Endodermal cell (in vitro differentiated cells): ENCODE results near the gene PPM1D. TPM values are rescaled to one million over a fixed set of nuclear protein-coding genes. Genes with fewer than 3 reads are reported as not detected.

Experiments
- DNase-seq: peaks from one replicate; pipeline ENCODE4 v3.0.0-alpha.2; 2017
- H3K27ac ChIP-seq: 2 replicates; pipeline ENCODE4 v1.5.1; 2013; ENCODE audit warnings: mild to moderate bottlenecking, low read depth, low read length, moderate library complexity
- H3K27me3 ChIP-seq: 2 replicates; pipeline ENCODE4 v1.6.1; 2013; ENCODE audit warnings: mild to moderate bottlenecking, low read length, moderate library complexity; ENCODE audit not compliant: insufficient read depth, control insufficient read depth, poor library complexity, severe bottlenecking
- H3K36me3 ChIP-seq: 2 replicates; pipeline ENCODE4 v1.7.0; 2013; ENCODE audit warnings: mild to moderate bottlenecking, low read length, moderate library complexity; ENCODE audit not compliant: control insufficient read depth, insufficient read depth
- H3K4me1 ChIP-seq: one replicate; pipeline ENCODE4 v1.7.0; 2013; ENCODE audit warnings: low read length; ENCODE audit not compliant: control insufficient read depth, insufficient read depth
- H3K4me3 ChIP-seq: 2 replicates; pipeline ENCODE4 v1.5.1; 2013; ENCODE audit warnings: mild to moderate bottlenecking, low read length, moderate library complexity
- H3K9ac ChIP-seq: 2 replicates; pipeline ENCODE4 v1.6.1; 2013; ENCODE audit warnings: mild to moderate bottlenecking, low read length, moderate library complexity; ENCODE audit not compliant: poor library complexity, severe bottlenecking; ENCODE audit errors: extremely low read depth
- H3K9me3 ChIP-seq: 2 replicates; pipeline ENCODE4 v1.6.1; 2013; ENCODE audit warnings: mild to moderate bottlenecking, low read length, moderate library complexity; ENCODE audit not compliant: control insufficient read depth
- H3K27ac Mint-ChIP-seq: 2 replicates; pipeline ENCODE4 v1.8.0; 2020; ENCODE audit warnings: mixed read lengths
- H3K27me3 Mint-ChIP-seq: 2 replicates; pipeline ENCODE4 v1.8.0; 2021; ENCODE audit warnings: mild to moderate bottlenecking, mixed read lengths; ENCODE audit not compliant: insufficient read depth
- H3K36me3 Mint-ChIP-seq: 2 replicates; pipeline ENCODE4 v1.8.0; 2020; ENCODE audit warnings: low read depth, mixed read lengths
- H3K4me1 Mint-ChIP-seq: 2 replicates; pipeline ENCODE4 v1.8.0; 2020; ENCODE audit warnings: mixed read lengths
- H3K4me3 Mint-ChIP-seq: 2 replicates; pipeline ENCODE4 v1.8.0; 2020; ENCODE audit warnings: mild to moderate bottlenecking, moderate library complexity, mixed read lengths
- H3K9me3 Mint-ChIP-seq: 2 replicates; pipeline ENCODE4 v1.8.0; 2020; ENCODE audit warnings: mild to moderate bottlenecking, mixed read lengths
- WGBS, 2 experiments: methylation state at CpG; one replicate each; pipeline versions ENCODE4 v1.1.5 to v1.1.7; 2013; ENCODE audit warnings: missing lambda C conversion rate in 2 of 2, mixed read lengths in 1 of 2; ENCODE audit not compliant: insufficient coverage in 1 of 2, insufficient read length in 1 of 2; 5-methylcytosine and 5-hydroxymethylcytosine counted together
- total RNA-seq, 2 donors: library from RNA; stranded (reverse); fragmentation: NEBNext Ultra II Directional in 1 of 2; extraction: Animal tissue kit (Norgen Biotek cat#: 25700) in 1 of 2; gene quantifications; 2 replicates in 1 of 2; 3 replicates in 1 of 2; pipeline ENCODE4 v1.2.1, GENCODE V29; 2021
- TF ChIP-seq, protein P1 (sequence below): fragments of 200-600 bp; sonication (generic); conservative IDR thresholded peaks from 2 replicates; pipeline ENCODE4 v1.5.0; 2021; ENCODE audit warnings: antibody characterized with exemption, mild to moderate bottlenecking

PPM1D gene
- total RNA-seq, 2 donors from 2014 or later = 9.4 to 13.0 TPM

- no peak overlapping the region for H3K4me3 Mint-ChIP-seq
- no peak for DNase-seq
- WGBS, 2 experiments = 86 to 90% methylated on average over 1 to 2 of the region's 3 CpGs
- TF ChIP-seq, protein P1, sequence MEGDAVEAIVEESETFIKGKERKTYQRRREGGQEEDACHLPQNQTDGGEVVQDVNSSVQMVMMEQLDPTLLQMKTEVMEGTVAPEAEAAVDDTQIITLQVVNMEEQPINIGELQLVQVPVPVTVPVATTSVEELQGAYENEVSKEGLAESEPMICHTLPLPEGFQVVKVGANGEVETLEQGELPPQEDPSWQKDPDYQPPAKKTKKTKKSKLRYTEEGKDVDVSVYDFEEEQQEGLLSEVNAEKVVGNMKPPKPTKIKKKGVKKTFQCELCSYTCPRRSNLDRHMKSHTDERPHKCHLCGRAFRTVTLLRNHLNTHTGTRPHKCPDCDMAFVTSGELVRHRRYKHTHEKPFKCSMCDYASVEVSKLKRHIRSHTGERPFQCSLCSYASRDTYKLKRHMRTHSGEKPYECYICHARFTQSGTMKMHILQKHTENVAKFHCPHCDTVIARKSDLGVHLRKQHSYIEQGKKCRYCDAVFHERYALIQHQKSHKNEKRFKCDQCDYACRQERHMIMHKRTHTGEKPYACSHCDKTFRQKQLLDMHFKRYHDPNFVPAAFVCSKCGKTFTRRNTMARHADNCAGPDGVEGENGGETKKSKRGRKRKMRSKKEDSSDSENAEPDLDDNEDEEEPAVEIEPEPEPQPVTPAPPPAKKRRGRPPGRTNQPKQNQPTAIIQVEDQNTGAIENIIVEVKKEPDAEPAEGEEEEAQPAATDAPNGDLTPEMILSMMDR = no peak
- no peaks in the 10 kb centered on the region for H3K9me3 ChIP-seq
- H3K27me3 Mint-ChIP-seq = no peaks in the 10 kb centered on the region
- H3K4me1 ChIP-seq = no peaks in the 10 kb centered on the region
- H3K36me3 ChIP-seq = no peaks in the 10 kb centered on the region
- H3K27ac Mint-ChIP-seq = no peak overlapping the region
- peaks cover 1% of the 10 kb centered on the region for H3K4me1 Mint-ChIP-seq
- no peak overlapping the region for H3K4me3 ChIP-seq
- no peak overlapping the region for H3K27ac ChIP-seq
- no peaks in the 10 kb centered on the region for H3K27me3 ChIP-seq
- H3K9ac ChIP-seq = no peak overlapping the region
- no peaks in the 10 kb centered on the region for H3K9me3 Mint-ChIP-seq
- H3K36me3 Mint-ChIP-seq = peaks cover 9% of the 10 kb centered on the region
Observed at GRCh38 chr17:60699090-60699489, 99.1 kb downstream of the PPM1D start.

- Histone ChIP-seq H3K9me3 (no peaks in the 10 kb centered on the region), H3K4me1 (no peaks in the 10 kb centered on the region), H3K4me3 (no peak overlapping the region), H3K27me3 (no peaks in the 10 kb centered on the region), H3K36me3 (no peaks in the 10 kb centered on the region), H3K9ac (no peak overlapping the region), H3K27ac (no peak overlapping the region)
- Mint-ChIP-seq H3K27me3 (no peaks in the 10 kb centered on the region), H3K4me3 (no peak overlapping the region), H3K27ac (no peak overlapping the region), H3K36me3 (peaks cover 6% of the 10 kb centered on the region), H3K4me1 (peaks cover 1% of the 10 kb centered on the region), H3K9me3 (no peaks in the 10 kb centered on the region)
- 85 to 90% methylated on average over 3 of the region's 3 CpGs for WGBS, 2 experiments
- TF ChIP-seq, protein P1 = no peak
- no peak for DNase-seq
Observed at GRCh38 chr17:60704170-60704569, 104.2 kb downstream of the PPM1D start.

DNA sequence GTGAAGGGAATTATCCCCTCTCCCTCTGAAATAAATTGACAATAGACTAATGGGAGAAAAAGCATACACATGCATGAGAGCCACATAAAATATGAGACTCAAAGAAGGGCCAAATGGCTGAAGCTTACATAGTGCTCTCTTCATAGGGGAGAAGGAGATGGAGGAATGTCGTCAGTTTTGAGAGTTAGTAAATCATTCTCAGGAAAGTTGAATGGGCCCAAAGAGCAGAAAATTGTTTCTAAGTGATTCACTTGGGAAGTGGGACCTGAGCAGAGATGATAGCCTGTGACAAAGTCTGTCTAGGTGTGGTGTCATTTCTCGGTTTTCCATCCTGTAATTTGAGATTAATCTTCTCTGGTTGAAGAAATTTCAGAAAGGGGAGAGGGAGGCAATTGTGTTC is 112.7 kb downstream of the PPM1D start:
- peaks cover 17% of the 10 kb centered on the region for H3K36me3 Mint-ChIP-seq
- no peaks in the 10 kb centered on the region for H3K4me1 Mint-ChIP-seq
- no peak overlapping the region for H3K4me3 Mint-ChIP-seq
- no peak overlapping the region for H3K4me3 ChIP-seq
- H3K27ac ChIP-seq = no peak overlapping the region
- H3K27ac Mint-ChIP-seq = no peak overlapping the region
- peaks cover 4% of the 10 kb centered on the region for H3K36me3 ChIP-seq
- 80% methylated on average over 2 of the region's 2 CpGs for WGBS, 2 experiments
- no peak for DNase-seq
- TF ChIP-seq, protein P1 = no peak
- no peaks in the 10 kb centered on the region for H3K27me3 ChIP-seq
- H3K9ac ChIP-seq = no peak overlapping the region
- H3K4me1 ChIP-seq = no peaks in the 10 kb centered on the region
- no peaks in the 10 kb centered on the region for H3K9me3 Mint-ChIP-seq
- H3K27me3 Mint-ChIP-seq = no peaks in the 10 kb centered on the region
- no peaks in the 10 kb centered on the region for H3K9me3 ChIP-seq
